ENCODE data around the gene USF3.

The USF3 gene

GRCh38 chr3:113697500-113698090 lies 1.2 kb upstream of the USF3 start:
- DNase-seq (ENCODE audit: low read depth, low spot score), result no peak

GRCh38 chr3:113696658-113697499 lies 437 bp upstream of the USF3 start:
- peak; percentile 98 for DNase-seq (ENCODE audit: low read depth, low spot score)

- no peak for DNase-seq (ENCODE audit: low read depth, low spot score)
Measured at GRCh38 chr3:113695431-113695785, 1.0 kb downstream of the USF3 start.

GRCh38 chr3:113690482-113690881 lies 6.0 kb downstream of the USF3 start:
- DNase-seq (ENCODE audit: low read depth, low spot score), result no peak

- DNase-seq (ENCODE audit: low read depth, low spot score), result no peak
Measured at GRCh38 chr3:113685956-113686721, 10.3 kb downstream of the USF3 start.

- no peak for DNase-seq (ENCODE audit: low read depth, low spot score)
Measured at GRCh38 chr3:113685124-113685523, 11.3 kb downstream of the USF3 start.

GRCh38 chr3:113684271-113684819 lies 12.1 kb downstream of the USF3 start:
- no peak for DNase-seq (ENCODE audit: low read depth, low spot score)

- DNase-seq (ENCODE audit: low read depth, low spot score), result no peak
Measured at GRCh38 chr3:113678773-113679172, 17.7 kb downstream of the USF3 start.

- DNase-seq (ENCODE audit: low read depth, low spot score), result no peak
Measured at GRCh38 chr3:113677737-113678136, 18.7 kb downstream of the USF3 start.

- no peak for DNase-seq (ENCODE audit: low read depth, low spot score)
Measured at GRCh38 chr3:113676261-113676660, 20.2 kb downstream of the USF3 start.

- DNase-seq (ENCODE audit: low read depth, low spot score), result no peak
Measured at GRCh38 chr3:113673593-113673992, 22.8 kb downstream of the USF3 start.

GRCh38 chr3:113668015-113668414 lies 28.4 kb downstream of the USF3 start:
- no peak for DNase-seq (ENCODE audit: low read depth, low spot score)

- no peak for DNase-seq (ENCODE audit: low read depth, low spot score)
Measured at GRCh38 chr3:113664523-113665094, 31.8 kb downstream of the USF3 start.

- DNase-seq (ENCODE audit: low read depth, low spot score), result no peak
Measured at GRCh38 chr3:113663761-113664160, 32.7 kb downstream of the USF3 start.

GRCh38 chr3:113663324-113663750 lies 33.1 kb downstream of the USF3 start:
- DNase-seq (ENCODE audit: low read depth, low spot score), result no peak

GRCh38 chr3:113662824-113663223 lies 33.6 kb downstream of the USF3 start:
- DNase-seq (ENCODE audit: low read depth, low spot score), result no peak

- no peak for DNase-seq (ENCODE audit: low read depth, low spot score)
Measured at GRCh38 chr3:113660896-113661295, 35.5 kb downstream of the USF3 start.

- DNase-seq (ENCODE audit: low read depth, low spot score), result no peak
Measured at GRCh38 chr3:113660458-113660857, 36.0 kb downstream of the USF3 start.

GRCh38 chr3:113659996-113660395 lies 36.4 kb downstream of the USF3 start:
- no peak for DNase-seq (ENCODE audit: low read depth, low spot score)

- no peak for DNase-seq (ENCODE audit: low read depth, low spot score)
Measured at GRCh38 chr3:113659101-113659541, 37.3 kb downstream of the USF3 start.

- DNase-seq (ENCODE audit: low read depth, low spot score), result no peak
Measured at GRCh38 chr3:113658107-113658506, 38.3 kb downstream of the USF3 start.

GRCh38 chr3:113654851-113655250 lies 41.6 kb downstream of the USF3 start:
- no peak for DNase-seq (ENCODE audit: low read depth, low spot score)

All from activated CD4-positive, CD25-positive, alpha-beta regulatory T cell treated with anti-CD3 and anti-CD28 coated beads, Interleukin-2, amount 50 U/mL, for 16 hours (primary cell).